GM12891 (cell line): ENCODE results near the gene ENTPD5.

Experiments
- PAX5 ChIP-seq: IDR thresholded peaks from 2 replicates; pipeline ENCODE4 v1.6.1; 2011; ENCODE audit warnings: low read length, moderate library complexity, mild to moderate bottlenecking; ENCODE audit not compliant: insufficient read depth, severe bottlenecking
- POLR2A ChIP-seq: IDR thresholded peaks from 2 replicates; pipeline ENCODE4 v1.6.1; 2011; ENCODE audit warnings: low read depth, low read length, control low read depth
- POLR2AphosphoS5 ChIP-seq: IDR thresholded peaks from 2 replicates; pipeline ENCODE4 v1.6.1; 2011; ENCODE audit warnings: low read depth, low read length, control low read depth
- POU2F2 ChIP-seq: IDR thresholded peaks from 2 replicates; pipeline ENCODE4 v1.6.1; 2011; ENCODE audit warnings: low read depth, mild to moderate bottlenecking, control low read depth, low read length, moderate library complexity
- SPI1 ChIP-seq: IDR thresholded peaks from 2 replicates; pipeline ENCODE4 v1.6.1; 2011; ENCODE audit warnings: low read depth, low read length, control low read depth
- TAF1 ChIP-seq: IDR thresholded peaks from 2 replicates; pipeline ENCODE4 v1.6.1; 2011; ENCODE audit warnings: low read depth, low read length, control low read depth

DNA sequence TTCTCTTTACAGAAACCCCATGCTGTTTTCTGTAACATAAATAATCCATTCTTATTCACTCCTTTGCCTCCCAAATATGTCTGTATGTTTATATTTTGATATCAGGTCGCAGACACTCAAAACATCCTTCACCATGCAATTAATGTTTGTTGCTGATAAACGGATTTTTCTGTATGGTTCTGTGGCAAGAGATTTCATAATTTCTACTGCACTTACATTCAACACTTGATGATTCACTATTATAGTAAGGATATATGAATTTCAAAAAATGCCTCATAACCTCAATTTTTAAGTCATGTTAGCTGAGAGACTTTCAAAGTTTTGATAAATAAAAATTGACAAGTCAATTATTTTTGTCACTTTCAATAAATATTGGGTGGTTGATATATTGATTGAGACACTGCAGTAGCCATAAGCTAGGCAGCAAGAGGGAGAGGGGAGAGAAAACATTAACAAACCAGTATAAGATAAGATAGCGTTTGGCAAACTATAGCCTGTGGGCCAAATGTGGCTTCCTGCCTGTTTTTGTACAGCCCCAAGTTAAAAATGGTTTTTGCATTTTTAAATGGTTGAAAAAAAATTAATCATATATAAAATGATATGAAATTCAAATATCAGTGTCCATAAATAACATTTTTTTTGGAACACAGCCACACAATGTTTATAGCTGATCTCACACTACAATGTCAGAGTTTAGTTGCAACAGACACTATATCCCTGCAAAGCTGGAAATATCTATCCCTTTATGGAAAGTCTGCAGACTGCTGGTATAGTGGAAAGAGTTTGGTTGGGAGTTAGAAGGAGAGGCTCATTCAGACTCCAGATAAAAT, 46.9 kb upstream of the ENTPD5 start:
- TF ChIP-seq POLR2A = no peak
- TF ChIP-seq POLR2AphosphoS5 = no peak
- TF ChIP-seq PAX5 = no peak
- TF ChIP-seq TAF1 = no peak
- no peak for TF ChIP-seq SPI1
- TF ChIP-seq POU2F2 = no peak
